Measurements from ENCODE around the gene THY1. TPM values are rescaled to one million over a fixed set of nuclear protein-coding genes. Genes with fewer than 3 reads are reported as not detected.
"Not testable (repeated sequence)": the region's sequence is repeated elsewhere in the genome, so short reads cannot be mapped to it uniquely, and the experiment has no call there.

Gene THY1
- total RNA-seq, 4 donors from 2014 or later = 13.3 to 70.1 (median 25.4) TPM

- TF ChIP-seq CTCF (IDR thresholded peaks at IDR 0.05) = no peak
- no peak for TF ChIP-seq EP300 (IDR thresholded peaks at IDR 0.05)
- TF ChIP-seq POLR2A (IDR thresholded peaks at IDR 0.05; ENCODE audit: low read depth) = no peak
- TF ChIP-seq POLR2AphosphoS5 (IDR thresholded peaks at IDR 0.05) = no peak
- no peak overlapping the region for H3K4me3 ChIP-seq
- peaks cover 0 to 16% (median 10%) of the 10 kb centered on the region in 4 donors for H3K4me1 ChIP-seq
- peak overlapping the region in 1 of 4 donors; percentile 18 for H3K27ac ChIP-seq (replicated peaks in 1 of 4)
- no peaks in the 10 kb centered on the region for H3K27me3 ChIP-seq
- DNase-seq (ENCODE audit: extremely low spot score) = no peak
- H3K9me3 ChIP-seq = no peaks in the 10 kb centered on the region
- H3K36me3 ChIP-seq = no peaks in the 10 kb centered on the region
- intact Hi-C loops (cut with DNase I) = no loop called here
- WGBS = 80% methylated on average over 11 of the region's 11 CpGs
Measured at GRCh38 chr11:119460097-119460496, 37.1 kb upstream of the THY1 start.

GRCh38 chr11:119459293-119459976 lies 36.5 kb upstream of the THY1 start:
- Histone ChIP-seq H3K27me3 (no peaks in the 10 kb centered on the region), H3K9me3 (no peaks in the 10 kb centered on the region), H3K4me1 (peaks cover 0 to 16% (median 10%) of the 10 kb centered on the region in 4 donors), H3K27ac (replicated peaks in 1 of 4) (no peak overlapping the region), H3K4me3 (no peak overlapping the region), H3K36me3 (no peaks in the 10 kb centered on the region)
- intact Hi-C loops (cut with DNase I) = no loop called here
- TF ChIP-seq EP300 (IDR thresholded peaks at IDR 0.05) = no peak
- no peak for TF ChIP-seq POLR2AphosphoS5 (IDR thresholded peaks at IDR 0.05)
- TF ChIP-seq CTCF (IDR thresholded peaks at IDR 0.05) = no peak
- TF ChIP-seq POLR2A (IDR thresholded peaks at IDR 0.05; ENCODE audit: low read depth) = no peak
- 88% methylated on average over 8 of the region's 8 CpGs for WGBS
- DNase-seq (ENCODE audit: extremely low spot score) = peak; percentile 87

GRCh38 chr11:119455708-119456107 lies 32.7 kb upstream of the THY1 start:
- DNase-seq (ENCODE audit: extremely low spot score) = peak; percentile 86
- H3K27ac ChIP-seq (replicated peaks in 1 of 4); H3K4me1 ChIP-seq; H3K36me3 ChIP-seq; H3K9me3 ChIP-seq; intact Hi-C loops (cut with DNase I); H3K4me3 ChIP-seq; H3K27me3 ChIP-seq: not testable (repeated sequence)
- whole genome bisulfite sequencing = 78% methylated on average over 6 of the region's 6 CpGs

GRCh38 chr11:119455241-119455640 lies 32.3 kb upstream of the THY1 start:
- H3K27me3 ChIP-seq; H3K4me1 ChIP-seq; H3K27ac ChIP-seq (replicated peaks in 1 of 4); H3K36me3 ChIP-seq; H3K4me3 ChIP-seq; H3K9me3 ChIP-seq; intact Hi-C loops (cut with DNase I); DNase-seq (ENCODE audit: extremely low spot score): not testable (repeated sequence)
- WGBS = 76% methylated on average over 4 of the region's 4 CpGs

GRCh38 chr11:119453881-119454280 lies 30.9 kb upstream of the THY1 start:
- no peak for TF ChIP-seq POLR2AphosphoS5 (IDR thresholded peaks at IDR 0.05)
- TF ChIP-seq EP300 (IDR thresholded peaks at IDR 0.05) = no peak
- no peak for TF ChIP-seq CTCF (IDR thresholded peaks at IDR 0.05)
- no peak for TF ChIP-seq POLR2A (IDR thresholded peaks at IDR 0.05; ENCODE audit: low read depth)
- no peak overlapping the region for H3K4me3 ChIP-seq
- peak; percentile 79 for DNase-seq (ENCODE audit: extremely low spot score)
- H3K27ac ChIP-seq (replicated peaks in 1 of 4) = no peak overlapping the region
- no peaks in the 10 kb centered on the region for H3K36me3 ChIP-seq
- no peaks in the 10 kb centered on the region for H3K4me1 ChIP-seq
- 73% methylated on average over 1 of the region's 1 CpG for WGBS
- no peaks in the 10 kb centered on the region for H3K27me3 ChIP-seq
- H3K9me3 ChIP-seq = no peaks in the 10 kb centered on the region
- intact Hi-C loops (cut with DNase I) = no loop called here

Data from esophagus muscularis mucosa (tissue), 4 donors.